ENCODE data around the gene OTOS. TPM values are rescaled to one million over a fixed set of nuclear protein-coding genes. Genes with fewer than 3 reads are reported as not detected.

Gene OTOS
- total RNA-seq, 2 experiments from 2014 or later: not detected

- H3K4me1 Mint-ChIP-seq: no peaks in the 10 kb centered on the region
- H3K9me3 Mint-ChIP-seq (ENCODE audit: low read depth): no peaks in the 10 kb centered on the region
- CTCF ChIA-PET: no interaction called here
- DNase-seq: peak; percentile 37
- peaks cover 2% of the 10 kb centered on the region for H3K36me3 Mint-ChIP-seq
- no peak overlapping the region for H3K27ac Mint-ChIP-seq
- H3K4me3 Mint-ChIP-seq: no peak overlapping the region
- no peak for ATAC-seq
- H3K27me3 Mint-ChIP-seq: peaks cover 5% of the 10 kb centered on the region
Observed at GRCh38 chr2:240124651-240125030, 15.8 kb downstream of the OTOS start.

GRCh38 chr2:240123821-240124650 lies 16.4 kb downstream of the OTOS start:
- Mint-ChIP-seq H3K4me3 (no peak overlapping the region), H3K36me3 (peaks cover 2% of the 10 kb centered on the region), H3K9me3 (ENCODE audit: low read depth) (no peaks in the 10 kb centered on the region), H3K4me1 (no peaks in the 10 kb centered on the region), H3K27me3 (peaks cover 5% of the 10 kb centered on the region), H3K27ac (no peak overlapping the region)
- DNase-seq: no peak
- CTCF ChIA-PET: no interaction called here
- no peak for ATAC-seq

- Mint-ChIP-seq H3K4me1 (no peaks in the 10 kb centered on the region), H3K36me3 (no peaks in the 10 kb centered on the region), H3K27me3 (peaks cover 12% of the 10 kb centered on the region), H3K27ac (no peak overlapping the region), H3K9me3 (ENCODE audit: low read depth) (no peaks in the 10 kb centered on the region), H3K4me3 (no peak overlapping the region)
- CTCF ChIA-PET: no interaction called here
- ATAC-seq: no peak
- DNase-seq: no peak
Observed at GRCh38 chr2:240121675-240122074, 18.8 kb downstream of the OTOS start.

GRCh38 chr2:240121190-240121589 lies 19.3 kb downstream of the OTOS start:
- CTCF ChIA-PET: no interaction called here
- H3K36me3 Mint-ChIP-seq: no peaks in the 10 kb centered on the region

GRCh38 chr2:240114233-240114632 lies 26.2 kb downstream of the OTOS start:
- no peak for ATAC-seq
- no peak overlapping the region for H3K27ac Mint-ChIP-seq

More at GRCh38 chr2:240121190-240121589, 19.3 kb downstream of the OTOS start:
- no peak overlapping the region for H3K27ac Mint-ChIP-seq
- DNase-seq (no peak), ATAC-seq (no peak)
- peaks cover 17% of the 10 kb centered on the region for H3K27me3 Mint-ChIP-seq
- H3K4me3 Mint-ChIP-seq: no peak overlapping the region
- H3K9me3 Mint-ChIP-seq (ENCODE audit: low read depth): no peaks in the 10 kb centered on the region
- no peaks in the 10 kb centered on the region for H3K4me1 Mint-ChIP-seq

GRCh38 chr2:240112914-240113690 lies 27.4 kb downstream of the OTOS start:
- DNase-seq (no peak), ATAC-seq (no peak)
- H3K36me3 Mint-ChIP-seq: no peaks in the 10 kb centered on the region
- H3K4me1 Mint-ChIP-seq: no peaks in the 10 kb centered on the region
- no peaks in the 10 kb centered on the region for H3K9me3 Mint-ChIP-seq (ENCODE audit: low read depth)
- H3K27me3 Mint-ChIP-seq: peaks cover 33% of the 10 kb centered on the region
- no peak overlapping the region for H3K4me3 Mint-ChIP-seq
- no peak overlapping the region for H3K27ac Mint-ChIP-seq
- CTCF ChIA-PET: interaction anchor here (0.6 kb wide), 1 partner anchor 123 kb away, joined by 3 read pairs; no protein-coding TSS in a partner anchor

More at GRCh38 chr2:240114233-240114632, 26.2 kb downstream of the OTOS start:
- Mint-ChIP-seq H3K27me3 (peaks cover 34% of the 10 kb centered on the region), H3K36me3 (no peaks in the 10 kb centered on the region), H3K9me3 (ENCODE audit: low read depth) (no peaks in the 10 kb centered on the region), H3K4me3 (no peak overlapping the region), H3K4me1 (no peaks in the 10 kb centered on the region)
- CTCF ChIA-PET: interaction anchor here (1.4 kb wide), 1 partner anchor 29 kb away, joined by 7 read pairs; no protein-coding TSS in a partner anchor
- DNase-seq: no peak

GRCh38 chr2:240111253-240111652 lies 29.2 kb downstream of the OTOS start:
- no peaks in the 10 kb centered on the region for H3K36me3 Mint-ChIP-seq

GRCh38 chr2:240109386-240109785 lies 31.1 kb downstream of the OTOS start:
- Mint-ChIP-seq H3K4me3 (no peak overlapping the region), H3K36me3 (no peaks in the 10 kb centered on the region), H3K27ac (no peak overlapping the region), H3K27me3 (peaks cover 13% of the 10 kb centered on the region), H3K9me3 (ENCODE audit: low read depth) (no peaks in the 10 kb centered on the region), H3K4me1 (no peaks in the 10 kb centered on the region)
- ATAC-seq (no peak), DNase-seq (no peak)
- CTCF ChIA-PET: no interaction called here

More at GRCh38 chr2:240111253-240111652, 29.2 kb downstream of the OTOS start:
- H3K27ac Mint-ChIP-seq: no peak overlapping the region
- no peaks in the 10 kb centered on the region for H3K9me3 Mint-ChIP-seq (ENCODE audit: low read depth)
- ATAC-seq (no peak), DNase-seq (no peak)
- peaks cover 22% of the 10 kb centered on the region for H3K27me3 Mint-ChIP-seq
- no peak overlapping the region for H3K4me3 Mint-ChIP-seq
- CTCF ChIA-PET: no interaction called here
- H3K4me1 Mint-ChIP-seq: no peaks in the 10 kb centered on the region

GRCh38 chr2:240107477-240107796 lies 33.0 kb downstream of the OTOS start:
- H3K4me3 Mint-ChIP-seq: no peak overlapping the region
- ATAC-seq: no peak
- CTCF ChIA-PET: no interaction called here

GRCh38 chr2:240106765-240107476 lies 33.5 kb downstream of the OTOS start:
- CTCF ChIA-PET: no interaction called here
- Mint-ChIP-seq H3K36me3 (no peaks in the 10 kb centered on the region), H3K27ac (no peak overlapping the region), H3K4me3 (no peak overlapping the region), H3K27me3 (peaks cover 7% of the 10 kb centered on the region), H3K9me3 (ENCODE audit: low read depth) (no peaks in the 10 kb centered on the region), H3K4me1 (no peaks in the 10 kb centered on the region)
- ATAC-seq (no peak), DNase-seq (no peak)

More at GRCh38 chr2:240107477-240107796, 33.0 kb downstream of the OTOS start:
- Mint-ChIP-seq H3K9me3 (ENCODE audit: low read depth) (no peaks in the 10 kb centered on the region), H3K27ac (no peak overlapping the region), H3K4me1 (no peaks in the 10 kb centered on the region), H3K36me3 (no peaks in the 10 kb centered on the region), H3K27me3 (peaks cover 6% of the 10 kb centered on the region)
- DNase-seq: no peak

GRCh38 chr2:240105982-240106381 lies 34.5 kb downstream of the OTOS start:
- no peak overlapping the region for H3K4me3 Mint-ChIP-seq
- ATAC-seq: no peak
- H3K27me3 Mint-ChIP-seq: peaks cover 14% of the 10 kb centered on the region
- DNase-seq: no peak
- H3K36me3 Mint-ChIP-seq: no peaks in the 10 kb centered on the region
- no peaks in the 10 kb centered on the region for H3K4me1 Mint-ChIP-seq
- no peaks in the 10 kb centered on the region for H3K9me3 Mint-ChIP-seq (ENCODE audit: low read depth)
- CTCF ChIA-PET: no interaction called here
- H3K27ac Mint-ChIP-seq: no peak overlapping the region

- ATAC-seq: no peak
- Mint-ChIP-seq H3K4me3 (no peak overlapping the region), H3K27ac (no peak overlapping the region), H3K4me1 (no peaks in the 10 kb centered on the region), H3K9me3 (ENCODE audit: low read depth) (no peaks in the 10 kb centered on the region), H3K36me3 (no peaks in the 10 kb centered on the region), H3K27me3 (peaks cover 36% of the 10 kb centered on the region)
- no peak for DNase-seq
- CTCF ChIA-PET: no interaction called here
Observed at GRCh38 chr2:240103136-240103535, 37.3 kb downstream of the OTOS start.

- Mint-ChIP-seq H3K4me1 (no peaks in the 10 kb centered on the region), H3K9me3 (ENCODE audit: low read depth) (no peaks in the 10 kb centered on the region), H3K27ac (no peak overlapping the region), H3K27me3 (peaks cover 77% of the 10 kb centered on the region), H3K36me3 (no peaks in the 10 kb centered on the region), H3K4me3 (no peak overlapping the region)
- CTCF ChIA-PET: no interaction called here
- DNase-seq (no peak), ATAC-seq (no peak)
Observed at GRCh38 chr2:240098349-240098748, 42.1 kb downstream of the OTOS start.
